SU-DHL-6 (cell line): Measurements from ENCODE around the gene ARHGEF26.

ENCODE experiments used
- H2AFZ ChIP-seq: fragments of 200-600 bp; sonication (generic); 2 replicates; pipeline ENCODE4 v1.6.1; 2014; ENCODE audit warnings: low read depth, mild to moderate bottlenecking, moderate library complexity, mixed read lengths, antibody characterized with exemption, low read length; ENCODE audit not compliant: severe bottlenecking
- H3F3A ChIP-seq: fragments of 200-600 bp; shearing (Covaris generic); 2 replicates; pipeline ENCODE4 v1.6.0; 2016; ENCODE audit warnings: antibody characterized with exemption, mild to moderate bottlenecking; ENCODE audit not compliant: insufficient read depth
- H3K27ac ChIP-seq: fragments of 200-600 bp; sonication (generic); 2 replicates; pipeline ENCODE4 v1.5.1; 2016; ENCODE audit warnings: low read depth, mild to moderate bottlenecking, low read length, moderate library complexity, mixed read lengths
- H3K27me3 ChIP-seq: fragments of 200-600 bp; sonication (generic), shearing (Covaris generic); 2 replicates; pipeline ENCODE4 v1.6.0; 2014; ENCODE audit warnings: mild to moderate bottlenecking, low read length
- H3K36me3 ChIP-seq: fragments of 200-600 bp; sonication (generic); 2 replicates; pipeline ENCODE4 v1.6.1; 2014; ENCODE audit warnings: mild to moderate bottlenecking, low read length, mixed read lengths
- H3K4me2 ChIP-seq: fragments of 300-600, 200-600 bp; shearing (Covaris generic), sonication (generic); 2 replicates; pipeline ENCODE4 v1.6.0; 2014; ENCODE audit warnings: low read length, low read depth, mild to moderate bottlenecking; ENCODE audit not compliant: poor library complexity, severe bottlenecking
- H3K4me3 ChIP-seq: fragments of 200-600 bp; sonication (generic); 2 replicates; pipeline ENCODE4 v1.5.1; 2014; ENCODE audit warnings: antibody characterized with exemption, low read length, mild to moderate bottlenecking, mixed read lengths; ENCODE audit not compliant: insufficient read depth, poor library complexity, severe bottlenecking
- H3K79me2 ChIP-seq: fragments of 200-600 bp; sonication (generic); 2 replicates; pipeline ENCODE4 v1.6.1; 2014; ENCODE audit warnings: mild to moderate bottlenecking, low read length, moderate library complexity; ENCODE audit not compliant: insufficient read depth
- H3K9ac ChIP-seq: fragments of 200-600 bp; sonication (generic); 2 replicates; pipeline ENCODE4 v1.7.0; 2014; ENCODE audit warnings: mild to moderate bottlenecking, low read length
- H3K9me2 ChIP-seq: fragments of 200-600 bp; sonication (generic); replicated peaks from 2 replicates; pipeline ENCODE4 v1.6.1; 2014; ENCODE audit warnings: low read length; ENCODE audit not compliant: insufficient read depth
- H3K9me3 ChIP-seq: fragments of 200-600 bp; sonication (generic); 2 replicates; pipeline ENCODE4 v1.6.1; 2014; ENCODE audit warnings: low read length, mixed read lengths; ENCODE audit not compliant: insufficient read depth
- H4K20me1 ChIP-seq: fragments of 200-600 bp; sonication (generic); 2 replicates; pipeline ENCODE4 v1.6.1; 2014; ENCODE audit warnings: low read depth, mild to moderate bottlenecking, antibody characterized with exemption, low read length, moderate library complexity, mixed read lengths
- CTCF ChIP-seq: fragments of 200-600 bp; sonication (generic); IDR thresholded peaks from one replicate; pipeline ENCODE4 v1.5.1; 2017; ENCODE audit warnings: antibody characterized with exemption, mild to moderate bottlenecking, low read length, moderate library complexity; ENCODE audit not compliant: insufficient read depth, poor library complexity, severe bottlenecking
- EZH2phosphoT487 ChIP-seq: fragments of 200-600 bp; sonication (generic), shearing (Covaris generic); conservative IDR thresholded peaks from 2 replicates; pipeline ENCODE4 v1.6.1; 2018; ENCODE audit warnings: mild to moderate bottlenecking, antibody characterized with exemption, low read length, moderate library complexity, mixed read lengths

Gene ARHGEF26

GRCh38 chr3:154170300-154170699 is 49.1 kb downstream of the ARHGEF26 start:
- Histone ChIP-seq H3K36me3 (no peaks in the 10 kb centered on the region), H2AFZ (no peak overlapping the region), H3K4me3 (no peak overlapping the region), H3K9me2 (no peaks in the 10 kb centered on the region), H3K9ac (no peak overlapping the region), H3K4me2 (no peak overlapping the region), H4K20me1 (no peaks in the 10 kb centered on the region), H3K27me3 (no peaks in the 10 kb centered on the region), H3F3A (no peaks in the 10 kb centered on the region), H3K9me3 (no peaks in the 10 kb centered on the region), H3K27ac (no peak overlapping the region), H3K79me2 (no peaks in the 10 kb centered on the region)
- TF ChIP-seq CTCF = no peak
- TF ChIP-seq EZH2phosphoT487 = no peak

GRCh38 chr3:154175041-154175440 is 53.9 kb downstream of the ARHGEF26 start:
- Histone ChIP-seq H3K9ac (no peak overlapping the region), H3K9me3 (no peaks in the 10 kb centered on the region), H2AFZ (no peak overlapping the region), H3K4me2 (no peak overlapping the region), H3K79me2 (no peaks in the 10 kb centered on the region), H3K27ac (no peak overlapping the region), H4K20me1 (no peaks in the 10 kb centered on the region), H3K9me2 (no peaks in the 10 kb centered on the region), H3K27me3 (no peaks in the 10 kb centered on the region; the same call in 1 of the 2 replicates), H3K36me3 (no peaks in the 10 kb centered on the region), H3F3A (no peaks in the 10 kb centered on the region), H3K4me3 (no peak overlapping the region)
- TF ChIP-seq EZH2phosphoT487 = no peak
- no peak for TF ChIP-seq CTCF

- no peaks in the 10 kb centered on the region for H3F3A ChIP-seq
- H3K4me2 ChIP-seq = no peak overlapping the region
- no peaks in the 10 kb centered on the region; the same call in 1 of the 2 replicates for H3K27me3 ChIP-seq
- no peak overlapping the region for H2AFZ ChIP-seq
- H3K27ac ChIP-seq = no peak overlapping the region
- H3K9ac ChIP-seq = no peak overlapping the region
- TF ChIP-seq EZH2phosphoT487 (no peak), CTCF (no peak)
- H3K4me3 ChIP-seq = no peak overlapping the region
- H3K36me3 ChIP-seq = no peaks in the 10 kb centered on the region
- no peaks in the 10 kb centered on the region for H3K9me2 ChIP-seq
- no peaks in the 10 kb centered on the region for H3K9me3 ChIP-seq
- H3K79me2 ChIP-seq = no peaks in the 10 kb centered on the region
- no peaks in the 10 kb centered on the region for H4K20me1 ChIP-seq
These were observed 54.8 kb downstream of the ARHGEF26 start for GRCh38 chr3:154176036-154176435.
